NCI-H2107 treated with DMSO at 0.1 percent for 48 hours (cell line): Measurements from ENCODE around the gene MAG.

Experiments used
- DNase-seq: peaks from one replicate; lab custom pipeline; 2025; ENCODE audit not compliant: unreplicated experiment; lab: John Stamatoyannopoulos, UW

MAG gene

DNA sequence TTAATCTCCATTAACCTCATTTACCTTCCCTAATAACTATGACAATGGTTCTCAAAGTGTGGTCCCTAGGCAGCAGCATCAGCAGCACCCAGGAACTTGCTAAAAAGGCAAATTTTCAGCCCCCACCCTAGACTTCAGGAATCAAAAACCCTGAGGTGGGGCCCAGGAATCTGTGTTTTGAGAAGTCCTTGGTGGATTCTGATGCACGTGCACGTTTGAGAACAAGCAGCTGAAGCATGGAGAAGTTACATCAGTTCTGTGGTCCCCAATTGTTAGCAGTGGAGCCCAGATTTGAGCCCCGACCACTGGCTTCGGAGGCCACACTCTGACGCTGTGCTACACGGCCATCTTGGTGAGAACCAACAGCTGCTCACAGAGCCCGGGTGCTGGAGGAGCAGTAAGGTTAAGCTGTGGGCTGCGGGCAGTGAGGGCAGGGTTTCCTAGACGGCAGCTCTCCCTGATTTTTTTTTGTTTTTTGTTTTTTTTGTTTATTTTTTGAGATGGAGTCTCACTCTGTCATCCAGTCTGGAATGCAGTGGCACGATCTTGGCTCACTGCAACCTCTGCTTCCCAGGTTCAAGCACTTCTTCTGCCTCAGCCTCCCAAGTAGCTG, 23.0 kb downstream of the MAG start:
- DNase-seq, result no peak

- no peak for DNase-seq
Observed at GRCh38 chr19:35315883-35316282, 23.9 kb downstream of the MAG start.

DNA sequence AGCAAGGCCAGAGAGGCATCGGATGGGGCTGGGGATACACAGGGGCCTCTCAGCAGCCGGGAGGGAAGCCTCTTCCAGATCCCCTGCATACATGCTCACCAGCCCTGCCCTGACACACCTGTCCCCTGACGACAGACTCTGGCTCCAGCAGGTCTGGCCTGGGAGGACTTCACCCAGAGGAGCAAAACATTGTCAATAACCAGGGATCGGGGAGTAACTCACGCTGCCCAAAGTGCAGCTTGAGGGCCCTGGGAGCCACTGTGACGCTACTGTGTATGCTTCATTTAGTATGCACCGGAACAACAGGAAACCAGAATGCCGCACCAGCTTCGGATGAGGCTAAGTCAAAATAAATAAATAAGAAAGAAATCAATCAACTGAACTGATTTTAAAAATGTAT, 24.6 kb downstream of the MAG start:
- no peak for DNase-seq

- no peak for DNase-seq
Observed at GRCh38 chr19:35317464-35318043, 25.6 kb downstream of the MAG start.

DNA sequence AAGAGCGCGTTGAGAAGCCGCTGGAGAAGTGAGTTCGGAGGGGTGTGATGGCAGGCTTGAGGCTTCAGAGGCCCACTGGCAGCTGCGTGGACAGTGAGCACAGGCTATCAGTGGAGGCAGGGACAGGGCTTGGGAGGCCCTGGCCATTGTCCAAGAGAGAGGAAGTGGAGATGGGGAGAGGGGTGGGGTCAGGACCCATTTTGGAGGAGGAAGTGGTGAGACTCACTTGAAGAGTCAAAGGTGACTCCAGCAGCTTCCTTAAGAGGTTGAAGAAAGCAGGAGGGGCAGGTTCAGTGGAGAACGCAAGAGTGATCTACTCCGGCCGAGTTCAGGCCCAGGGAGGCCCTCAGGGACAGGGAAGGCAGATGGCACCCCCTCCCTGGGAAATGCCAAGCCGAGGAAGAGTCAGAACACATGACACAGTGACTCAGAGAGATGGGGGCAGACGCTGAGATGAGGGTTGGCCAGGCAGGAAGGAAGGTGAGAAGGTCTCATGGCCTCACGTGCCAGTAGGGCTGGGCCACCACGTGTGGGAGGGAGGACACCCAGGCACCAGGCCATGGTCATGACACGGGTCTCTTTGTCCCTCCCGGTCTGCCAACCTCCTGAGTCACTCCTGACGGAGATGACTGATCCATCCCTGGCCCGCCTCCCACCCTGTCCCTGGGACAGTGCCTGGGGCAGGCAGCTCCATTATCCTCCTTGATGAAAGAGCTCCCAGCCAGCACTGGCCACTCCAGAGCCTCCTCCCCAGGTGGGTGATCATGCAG, 26.9 kb downstream of the MAG start:
- DNase-seq, result no peak

GRCh38 chr19:35320065-35320713, 28.2 kb downstream of the MAG start:
- DNase-seq, result no peak

DNA sequence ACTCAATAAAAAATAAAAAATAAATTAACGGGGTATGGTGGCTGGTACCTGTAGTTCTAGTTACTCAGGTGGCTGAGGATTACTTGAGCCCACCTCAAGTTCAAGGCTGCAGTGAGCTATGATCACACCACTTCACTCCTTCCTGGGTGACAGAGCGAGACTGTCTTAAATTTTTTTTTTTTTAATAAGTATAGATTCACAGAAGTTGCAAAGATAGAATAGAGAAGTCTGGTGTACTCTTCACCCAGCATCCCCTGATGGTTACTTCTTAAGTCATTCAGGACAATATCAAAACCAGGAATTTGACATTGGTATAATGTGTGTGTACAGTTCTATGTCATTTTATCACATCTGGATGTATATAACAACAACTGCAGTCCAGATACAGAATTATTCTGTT, 29.3 kb downstream of the MAG start:
- no peak for DNase-seq

GRCh38 chr19:35322014-35322413, 30.1 kb downstream of the MAG start:
- DNase-seq, result no peak

- no peak for DNase-seq
Observed at GRCh38 chr19:35327642-35328041, 35.7 kb downstream of the MAG start.

GRCh38 chr19:35328851-35329285, 36.9 kb downstream of the MAG start, which contains the start of gene CD22:
Gene CD22, plus strand, starts transcription at chr19:35329187. Its CDS starts 2,854 bp downstream, at chr19:35332041.
- DNase-seq, result no peak

- DNase-seq, result no peak
Observed at GRCh38 chr19:35329323-35329722, 37.4 kb downstream of the MAG start.

GRCh38 chr19:35330475-35330874, 38.5 kb downstream of the MAG start:
- DNase-seq, result no peak

GRCh38 chr19:35331551-35332214, 39.7 kb downstream of the MAG start:
- DNase-seq, result no peak

DNA sequence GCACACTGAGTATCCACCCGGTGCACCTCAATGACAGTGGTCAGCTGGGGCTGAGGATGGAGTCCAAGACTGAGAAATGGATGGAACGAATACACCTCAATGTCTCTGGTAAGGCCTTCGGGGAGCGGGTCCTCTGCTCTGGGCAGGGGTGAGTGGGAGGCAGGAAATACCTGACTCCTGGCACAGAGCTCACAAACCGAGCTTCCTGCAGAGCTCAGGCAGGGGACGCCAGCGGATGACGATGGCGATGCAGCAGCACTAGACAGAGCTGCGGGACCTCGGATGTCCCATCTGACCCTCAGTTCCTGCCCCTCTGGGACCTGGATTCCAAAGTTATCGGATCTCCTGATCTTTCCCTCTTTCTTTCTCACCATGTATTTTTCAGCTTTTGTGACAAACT, 40.9 kb downstream of the MAG start:
- DNase-seq, result no peak

DNA sequence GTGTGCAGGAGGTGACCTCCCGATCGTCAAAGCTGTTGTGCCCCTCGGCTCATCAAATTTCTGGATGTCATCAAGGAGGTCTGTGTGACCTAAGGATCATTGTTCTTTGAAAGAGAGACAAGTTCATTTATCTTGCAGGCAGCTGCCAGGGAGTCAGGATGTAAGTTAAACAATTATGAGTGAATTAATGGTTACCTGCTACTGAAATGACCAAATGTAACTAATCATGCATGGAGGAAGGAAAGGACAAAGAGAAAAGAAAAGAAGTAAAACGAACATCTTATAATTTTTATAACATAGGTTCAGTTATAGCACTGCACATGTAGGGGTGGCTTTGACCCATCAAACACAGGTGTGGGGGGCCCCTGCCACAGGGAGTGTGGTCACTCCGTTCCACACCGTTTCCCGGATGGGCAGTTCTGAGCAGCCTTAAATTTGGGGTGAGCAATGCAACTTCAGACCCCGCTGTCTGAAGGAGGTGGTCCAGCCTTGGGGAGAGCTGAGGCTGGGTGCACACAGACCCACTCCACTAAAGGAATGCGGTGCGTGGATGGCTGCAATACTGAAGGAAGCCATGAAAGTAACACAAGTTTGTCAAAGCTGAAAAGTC, 42.3 kb downstream of the MAG start:
- no peak for DNase-seq

DNA sequence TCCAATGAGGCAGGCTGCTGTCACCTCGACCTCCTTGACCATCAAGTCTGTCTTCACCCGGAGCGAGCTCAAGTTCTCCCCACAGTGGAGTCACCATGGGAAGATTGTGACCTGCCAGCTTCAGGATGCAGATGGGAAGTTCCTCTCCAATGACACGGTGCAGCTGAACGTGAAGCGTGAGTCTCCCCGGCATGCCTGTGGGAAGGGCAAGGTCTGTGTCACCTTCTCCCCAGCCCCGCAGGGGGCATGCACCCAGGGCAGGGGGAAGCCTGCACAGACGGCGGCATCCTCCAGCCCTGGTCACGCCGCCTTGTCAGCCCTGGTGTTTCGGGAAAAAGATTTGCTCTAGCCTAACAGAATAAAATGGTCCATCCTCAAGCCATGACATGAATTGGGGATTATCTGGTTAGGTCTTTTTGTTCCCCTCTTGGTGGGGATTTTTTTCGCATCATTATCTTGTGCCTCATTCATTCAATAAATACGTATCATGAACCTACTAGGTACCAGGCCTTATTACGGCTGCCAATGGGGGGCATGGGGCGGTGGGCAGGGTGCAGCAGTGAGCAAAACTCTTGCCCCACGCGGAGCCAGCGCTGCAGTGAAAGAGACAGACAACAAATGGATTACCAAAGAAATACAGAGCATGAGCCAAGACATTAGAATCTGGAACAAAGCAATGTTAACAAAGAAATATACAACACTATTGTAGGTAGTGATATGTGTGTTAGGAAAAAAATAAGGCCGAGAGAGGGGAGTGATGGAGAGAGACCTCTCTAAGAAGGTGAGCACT, 44.4 kb downstream of the MAG start:
- no peak for DNase-seq

GRCh38 chr19:35337097-35337983, 45.4 kb downstream of the MAG start:
- no peak for DNase-seq

- no peak for DNase-seq
Observed at GRCh38 chr19:35337984-35338296, 46.0 kb downstream of the MAG start.

GRCh38 chr19:35340431-35340830, 48.5 kb downstream of the MAG start:
- no peak for DNase-seq
